Thoracic aorta (tissue), 2 donors: Measurements from ENCODE around the gene INO80D. TPM values are rescaled to one million over a fixed set of nuclear protein-coding genes. Genes with fewer than 3 reads are reported as not detected.

ENCODE experiments used
- ATAC-seq: fragments of 150-250 bp; one replicate; pipeline ENCODE4 v1.8.0; 2017; ENCODE audit warnings: low read depth; ENCODE audit not compliant: insufficient number of reproducible peaks, low FRiP score
- DNase-seq: peaks from one replicate; pipeline ENCODE4 v3.0.0-alpha.2; 2020; ENCODE audit warnings: low spot score
- H3K27ac ChIP-seq, 2 donors: fragments of 200-600 bp; sonication (generic); 1 replicate in 1 of 2; 2 replicates in 1 of 2; pipeline ENCODE4 v1.5.1; 2016; ENCODE audit warnings: mild to moderate bottlenecking in 2 of 2, moderate library complexity in 2 of 2
- H3K27me3 ChIP-seq: fragments of 200-600 bp; sonication (generic); replicated peaks from 2 replicates; pipeline ENCODE4 v1.6.0; 2016; ENCODE audit warnings: mild to moderate bottlenecking; ENCODE audit not compliant: insufficient read depth
- H3K36me3 ChIP-seq: fragments of 200-600 bp; sonication (generic); one replicate; pipeline ENCODE4 v1.5.1; 2016
- H3K4me1 ChIP-seq, 2 donors: fragments of 200-600 bp; sonication (generic); 1 replicate in 1 of 2; 2 replicates in 1 of 2; pipeline versions ENCODE4 v1.5.1 to v1.6.0; 2016; ENCODE audit warnings: low read depth in 2 of 2, mild to moderate bottlenecking in 1 of 2; ENCODE audit not compliant: control insufficient read depth in 1 of 2
- H3K4me3 ChIP-seq: fragments of 200-600 bp; sonication (generic); 2 replicates; pipeline ENCODE4 v1.5.1; 2016; ENCODE audit warnings: mild to moderate bottlenecking
- H3K9me3 ChIP-seq: fragments of 200-600 bp; sonication (generic); 2 replicates; pipeline ENCODE4 v1.5.1; 2016
- CTCF ChIP-seq: fragments of 200-600 bp; sonication (generic); IDR thresholded peaks from one replicate; pipeline ENCODE4 v1.5.1; 2019; ENCODE audit warnings: antibody characterized with exemption
- total RNA-seq, 2 donors: library from RNA; depleted of rRNA; stranded (reverse); fragments of >200 nt; gene quantifications; one replicate each; pipeline versions ENCODE4 v1.1.0 to v1.2.3, GENCODE V29; 2016

INO80D gene
- total RNA-seq, 2 donors from 2014 or later: 24.4 to 25.5 TPM

- DNase-seq: no peak
- Histone ChIP-seq H3K27ac (no peak overlapping the region), H3K36me3 (no peaks in the 10 kb centered on the region)
Measured at GRCh38 chr2:206075113-206075512, 10.9 kb downstream of the INO80D start.

GRCh38 chr2:206071807-206072206 is 14.2 kb downstream of the INO80D start:
- DNase-seq (no peak), ATAC-seq (no peak)
- Histone ChIP-seq H3K27me3 (no peaks in the 10 kb centered on the region), H3K27ac (no peak overlapping the region), H3K9me3 (no peaks in the 10 kb centered on the region), H3K4me1 (no peaks in the 10 kb centered on the region), H3K36me3 (no peaks in the 10 kb centered on the region), H3K4me3 (no peak overlapping the region)
- TF ChIP-seq CTCF: no peak

More at GRCh38 chr2:206075113-206075512, 10.9 kb downstream of the INO80D start:
- H3K9me3 ChIP-seq: no peaks in the 10 kb centered on the region
- peaks cover 0 to 4% of the 10 kb centered on the region in 2 donors for H3K4me1 ChIP-seq
- TF ChIP-seq CTCF: no peak
- no peak for ATAC-seq
- no peak overlapping the region for H3K4me3 ChIP-seq
- H3K27me3 ChIP-seq: no peaks in the 10 kb centered on the region

- Histone ChIP-seq H3K27ac (no peak overlapping the region), H3K27me3 (no peaks in the 10 kb centered on the region), H3K36me3 (no peaks in the 10 kb centered on the region), H3K9me3 (no peaks in the 10 kb centered on the region), H3K4me1 (no peaks in the 10 kb centered on the region), H3K4me3 (no peak overlapping the region)
- DNase-seq (no peak), ATAC-seq (no peak)
- no peak for TF ChIP-seq CTCF
Measured at GRCh38 chr2:206069417-206069816, 16.6 kb downstream of the INO80D start.

GRCh38 chr2:206068207-206068606 is 17.8 kb downstream of the INO80D start:
- Histone ChIP-seq H3K36me3 (no peaks in the 10 kb centered on the region), H3K4me1 (no peaks in the 10 kb centered on the region), H3K9me3 (no peaks in the 10 kb centered on the region), H3K27me3 (no peaks in the 10 kb centered on the region), H3K4me3 (no peak overlapping the region), H3K27ac (no peak overlapping the region)
- ATAC-seq (no peak), DNase-seq (no peak)
- no peak for TF ChIP-seq CTCF

GRCh38 chr2:206064077-206064476 is 21.9 kb downstream of the INO80D start:
- Histone ChIP-seq H3K4me3 (no peak overlapping the region), H3K27ac (no peak overlapping the region), H3K9me3 (no peaks in the 10 kb centered on the region), H3K27me3 (no peaks in the 10 kb centered on the region), H3K36me3 (no peaks in the 10 kb centered on the region), H3K4me1 (no peaks in the 10 kb centered on the region)
- DNase-seq (no peak), ATAC-seq (no peak)
- TF ChIP-seq CTCF: no peak
